ENCODE measurements around the gene PRMT2.

GRCh38 chr21:46661211-46661625 is 25.7 kb downstream of the PRMT2 start:
- TF ChIP-seq CTCF (conservative IDR thresholded peaks at IDR 0.05) (no peak), EZH2 (IDR thresholded peaks at IDR 0.05; ENCODE audit: low read depth) (no peak)
